ENCODE data around the gene SNORC. TPM values are rescaled to one million over a fixed set of nuclear protein-coding genes. Genes with fewer than 3 reads are reported as not detected.

Gene SNORC
- total and polyA plus RNA-seq, 4 donors: 2.4 to 12.3 (median 6.6) TPM

- Histone ChIP-seq H3K9me3 (ENCODE audit: control insufficient read depth in 4 of 4, low read length in 3 of 4) (no peaks in the 10 kb centered on the region), H3K4me3 (ENCODE audit: low read depth in 1 of 3, low read length in 3 of 3) (no peak overlapping the region), H3K27me3 (ENCODE audit: control insufficient read depth in 4 of 4, insufficient read depth in 4 of 4, low read length in 3 of 4) (no peaks in the 10 kb centered on the region), H3K9ac (ENCODE audit: low read depth in 1 of 2, low read length in 2 of 2) (no peak overlapping the region), H3K27ac (ENCODE audit: low read depth in 1 of 2, low read length in 2 of 2) (no peak overlapping the region), H3K4me1 (ENCODE audit: control insufficient read depth in 4 of 4, insufficient read depth in 4 of 4, low read length in 3 of 4) (peaks cover 4 to 27% (median 17%) of the 10 kb centered on the region in 4 donors), H3K36me3 (ENCODE audit: control insufficient read depth in 4 of 4, insufficient read depth in 3 of 4, low read depth in 1 of 4, low read length in 3 of 4) (no peaks in the 10 kb centered on the region)
- DNase-seq (ENCODE audit: low spot score): no peak
- TF ChIP-seq RXRA (IDR thresholded peaks at IDR 0.05): no peak
- TF ChIP-seq REST (IDR thresholded peaks at IDR 0.05): no peak
- no peak for TF ChIP-seq JUND (IDR thresholded peaks at IDR 0.05)
- TF ChIP-seq SP1 (IDR thresholded peaks at IDR 0.05): no peak
- TF ChIP-seq FOXA1 (IDR thresholded peaks at IDR 0.05): no peak
- no peak for TF ChIP-seq RAD21 (IDR thresholded peaks at IDR 0.05)
- TF ChIP-seq MAX (IDR thresholded peaks at IDR 0.05): no peak
- no peak for TF ChIP-seq CTCF (IDR thresholded peaks at IDR 0.05; ENCODE audit: low read depth, low read length, missing input control)
- no peak for TF ChIP-seq ZBTB33 (IDR thresholded peaks at IDR 0.05)
- no peak for TF ChIP-seq EGR1 (IDR thresholded peaks at IDR 0.05; ENCODE audit: low read depth in 2 of 2)
- TF ChIP-seq FOXA2 (IDR thresholded peaks at IDR 0.05): no peak
- no peak for TF ChIP-seq YY1 (IDR thresholded peaks at IDR 0.05)
- TF ChIP-seq HNF4A (conservative IDR thresholded peaks at IDR 0.05): no peak
- no peak for TF ChIP-seq HNF4G (IDR thresholded peaks at IDR 0.05)
- no peak for TF ChIP-seq ATF3 (IDR thresholded peaks at IDR 0.05)
- TF ChIP-seq NR2F2 (IDR thresholded peaks at IDR 0.05): no peak
- TF ChIP-seq TAF1 (conservative IDR thresholded peaks at IDR 0.05): no peak
- TF ChIP-seq GABPA (IDR thresholded peaks at IDR 0.05 in 1 of 2, conservative IDR thresholded peaks at IDR 0.05 in 1 of 2): no peak
- 81% methylated on average over 15 of the region's 15 CpGs for WGBS
These were observed 1.4 kb downstream of the SNORC start for GRCh38 chr2:232871418-232871834.

Measured in liver (tissue), 9 donors.